KOPT-K1 (cell line): ENCODE measurements around the gene HBG2.
"Not testable (repeated sequence)": the region's sequence is repeated elsewhere in the genome, so short reads cannot be mapped to it uniquely, and the experiment has no call there.

Experiments used
- H3K27ac ChIP-seq: fragments of 200-600 bp; sonication (generic); 2 replicates; pipeline ENCODE4 v1.5.1; 2016; ENCODE audit warnings: antibody characterized with exemption, mild to moderate bottlenecking, low read depth, low read length; ENCODE audit not compliant: poor library complexity, severe bottlenecking
- H3K36me3 ChIP-seq: fragments of 200-600 bp; sonication (generic); 2 replicates; pipeline ENCODE4 v1.5.1; 2017; ENCODE audit warnings: antibody characterized with exemption, mild to moderate bottlenecking, low read length, moderate library complexity; ENCODE audit not compliant: insufficient read depth
- H3K9me3 ChIP-seq: fragments of 200-600 bp; sonication (generic); 2 replicates; pipeline ENCODE4 v1.5.1; 2017; ENCODE audit warnings: antibody characterized with exemption, low read length, mild to moderate bottlenecking; ENCODE audit not compliant: insufficient read depth, poor library complexity, severe bottlenecking

Gene HBG2

DNA sequence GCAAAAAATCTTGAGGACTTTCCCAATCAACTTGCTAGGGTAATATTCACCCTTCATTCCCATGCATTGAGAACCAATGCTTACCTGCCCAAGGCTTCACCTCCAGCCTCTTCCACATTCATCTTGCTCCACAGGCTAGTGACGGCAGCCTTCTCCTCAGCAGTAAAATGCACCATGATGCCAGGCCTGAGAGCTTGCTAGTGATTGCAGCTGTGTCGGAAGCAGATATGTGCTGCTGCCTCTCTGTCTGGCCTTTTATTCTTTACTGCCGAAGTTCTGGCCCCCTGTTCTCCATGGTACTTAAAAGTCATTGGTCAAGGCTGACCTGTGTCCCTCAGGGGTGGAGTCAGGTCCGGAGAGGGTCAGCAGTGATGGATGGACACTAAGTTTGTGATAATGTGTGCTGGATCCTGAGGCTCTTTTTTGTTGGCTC, 15.2 kb upstream of the HBG2 start, which contains the start of gene HBE1:
Gene HBE1, minus strand, starts transcription at position 231 of the 433 bp plus-strand sequence. Its CDS starts 55 bp downstream, at position 176.
- no peaks in the 10 kb centered on the region for H3K36me3 ChIP-seq

DNA sequence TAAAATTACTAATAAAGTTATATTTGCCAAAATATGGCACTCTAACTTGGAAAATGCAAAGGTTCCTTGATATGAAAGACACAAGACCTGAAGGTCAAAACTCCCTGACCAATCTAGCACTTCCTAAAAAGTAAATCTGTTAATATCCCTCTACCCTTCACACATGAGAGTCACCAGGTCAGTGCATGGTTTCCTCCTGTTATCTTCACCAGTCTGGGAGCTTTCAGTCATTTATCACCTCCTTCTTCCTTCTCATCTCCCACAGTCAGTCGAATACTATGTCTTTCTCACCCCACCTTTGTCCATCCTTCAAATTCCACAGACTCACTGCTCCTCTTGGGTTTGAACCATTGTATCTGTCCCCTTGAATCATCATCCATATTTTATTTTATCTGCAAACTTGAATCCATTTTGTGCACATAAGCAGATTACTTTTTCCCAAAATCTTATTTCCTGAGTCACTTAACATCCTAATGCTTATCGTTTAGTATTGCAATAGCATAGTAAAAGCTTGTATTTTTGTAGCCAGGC, 12.5 kb upstream of the HBG2 start:
- no peaks in the 10 kb centered on the region for H3K9me3 ChIP-seq
- no peak overlapping the region for H3K27ac ChIP-seq
- H3K36me3 ChIP-seq: no peaks in the 10 kb centered on the region

More for the DNA sequence above, 15.2 kb upstream of the HBG2 start, which contains the start of gene HBE1:
- no peak within 1 kb of the TSS for H3K27ac ChIP-seq
- no peaks in the 10 kb centered on the region for H3K9me3 ChIP-seq

DNA sequence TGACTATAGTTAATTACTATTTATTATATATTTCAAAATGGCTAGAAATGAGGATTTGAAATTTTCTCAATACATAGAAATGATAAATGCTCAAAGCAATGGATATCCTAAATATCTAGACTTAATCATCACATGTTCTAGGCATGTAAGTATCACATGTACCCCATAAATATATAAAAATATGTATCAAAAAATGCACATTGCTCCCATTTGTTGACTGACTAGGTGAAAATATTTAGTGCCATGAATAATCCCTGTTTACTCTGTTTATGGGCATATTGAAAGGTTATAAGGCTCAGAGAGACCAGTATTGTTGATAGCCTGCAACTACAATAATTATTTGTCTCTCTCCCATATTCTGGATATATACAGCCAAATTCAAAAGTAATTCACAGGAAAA, 12.0 kb upstream of the HBG2 start:
- H3K27ac ChIP-seq: no peak overlapping the region
- H3K9me3 ChIP-seq: no peaks in the 10 kb centered on the region
- no peaks in the 10 kb centered on the region for H3K36me3 ChIP-seq

DNA sequence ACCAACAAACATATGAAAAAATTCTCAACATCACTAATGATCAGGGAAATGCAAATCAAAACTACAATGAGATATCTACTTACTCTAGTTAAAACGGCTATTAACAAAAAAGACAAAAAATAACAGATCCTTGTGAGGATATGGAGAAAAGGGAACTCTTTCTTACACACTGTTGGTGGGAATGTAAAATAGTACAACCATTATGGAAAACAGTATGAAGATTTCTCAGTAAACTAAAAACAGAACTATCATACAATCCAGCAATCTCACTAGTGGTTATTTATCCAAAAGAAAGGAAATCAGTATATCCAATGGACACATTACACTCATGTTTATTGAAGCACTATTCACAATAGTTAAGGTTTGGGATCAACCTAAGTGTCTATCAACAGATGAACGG, 11.3 kb upstream of the HBG2 start:
- Histone ChIP-seq H3K27ac (no peak overlapping the region), H3K9me3 (no peaks in the 10 kb centered on the region), H3K36me3 (no peaks in the 10 kb centered on the region)

DNA sequence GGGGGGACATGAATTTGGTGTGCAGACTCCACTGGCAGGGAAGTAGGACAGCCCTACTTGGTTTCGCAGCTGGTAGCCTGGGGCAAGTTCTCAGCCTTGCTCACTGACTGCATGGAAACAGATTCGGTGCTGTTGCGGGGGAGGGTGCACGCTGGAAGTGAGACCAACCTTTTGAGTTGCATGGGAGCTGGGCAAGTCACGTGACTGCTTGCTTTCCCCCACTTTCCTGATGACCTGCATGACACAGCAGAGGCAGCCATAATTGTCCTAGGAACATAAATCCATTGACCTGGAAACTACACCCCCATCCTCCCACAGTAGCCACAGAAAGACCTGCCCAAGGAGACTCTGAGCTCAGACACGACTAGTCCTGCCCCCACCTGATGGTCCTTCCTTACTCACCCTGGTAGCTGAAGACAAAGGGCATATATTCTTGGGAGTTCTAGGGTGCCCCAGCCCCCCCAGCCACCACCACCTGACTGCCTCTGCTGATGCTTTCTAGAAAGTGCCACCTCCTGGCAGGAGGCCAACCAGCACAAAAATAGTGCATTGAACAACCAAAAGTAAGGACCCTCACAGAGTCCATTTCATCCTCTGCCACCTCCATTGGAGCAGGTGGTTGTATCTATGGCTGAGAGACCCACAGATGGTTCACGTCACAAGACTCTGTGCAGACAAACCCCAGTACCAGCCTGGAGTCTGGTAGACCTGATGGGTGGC, 4.1 kb upstream of the HBG2 start:
- H3K27ac ChIP-seq: no peak overlapping the region
- no peaks in the 10 kb centered on the region for H3K9me3 ChIP-seq
- H3K36me3 ChIP-seq: no peaks in the 10 kb centered on the region

DNA sequence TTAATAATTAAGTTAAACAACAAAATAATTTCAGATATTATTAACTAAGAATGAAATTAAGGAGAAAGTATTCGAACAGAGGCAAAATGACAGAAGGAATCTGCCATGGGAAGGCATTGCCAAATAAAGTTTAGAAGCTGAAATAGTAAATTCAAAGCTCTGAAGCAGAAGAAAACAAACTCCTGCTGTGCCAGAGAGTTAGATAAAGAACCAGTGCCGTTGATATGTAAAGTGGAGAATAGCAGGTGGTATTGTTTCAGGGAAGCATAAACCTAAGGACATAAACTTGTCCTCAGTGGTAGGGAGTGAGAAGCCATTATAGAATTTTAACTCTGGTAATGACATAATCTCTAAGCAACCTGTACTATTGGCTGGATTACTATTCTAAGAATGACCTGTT, 2.7 kb upstream of the HBG2 start:
- Histone ChIP-seq H3K27ac (no peak overlapping the region), H3K36me3 (no peaks in the 10 kb centered on the region), H3K9me3 (no peaks in the 10 kb centered on the region)

DNA sequence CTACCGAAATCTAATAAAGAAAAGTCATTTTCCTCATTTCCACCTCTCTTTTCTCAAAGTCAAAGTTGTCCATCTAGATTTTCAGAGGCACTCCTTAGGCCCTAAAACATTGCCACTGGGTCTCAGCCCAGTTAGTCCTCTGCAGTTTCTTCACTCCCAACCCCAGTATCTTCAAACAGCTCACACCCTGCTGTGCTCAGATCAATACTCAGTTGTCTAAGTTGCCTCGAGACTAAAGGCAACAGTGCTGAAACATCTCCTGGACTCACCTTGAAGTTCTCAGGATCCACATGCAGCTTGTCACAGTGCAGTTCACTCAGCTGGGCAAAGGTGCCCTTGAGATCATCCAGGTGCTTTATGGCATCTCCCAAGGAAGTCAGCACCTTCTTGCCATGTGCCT, 558 bp downstream of the HBG2 start:
- H3K36me3 ChIP-seq, H3K9me3 ChIP-seq, H3K27ac ChIP-seq: not testable (repeated sequence)

DNA sequence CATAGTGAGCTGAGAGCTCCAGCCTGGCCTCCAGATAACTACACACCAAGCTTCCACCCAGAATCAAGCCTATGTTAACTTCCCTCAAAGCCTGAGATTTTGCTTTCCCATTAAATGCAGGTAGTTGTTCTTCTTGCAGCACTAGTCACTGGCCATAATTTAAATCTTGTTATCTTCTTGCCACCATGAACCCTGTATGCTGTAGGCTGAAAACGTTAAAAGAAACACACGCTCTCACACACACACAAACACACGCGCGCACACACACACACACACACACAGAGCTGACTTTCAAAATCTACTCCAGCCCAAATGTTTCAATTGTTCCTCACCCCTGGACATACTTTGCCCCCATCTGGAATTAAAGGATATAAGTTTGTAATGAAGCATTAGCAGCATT, 1.1 kb downstream of the HBG2 start:
- H3K9me3 ChIP-seq, H3K36me3 ChIP-seq, H3K27ac ChIP-seq: not testable (repeated sequence)

DNA sequence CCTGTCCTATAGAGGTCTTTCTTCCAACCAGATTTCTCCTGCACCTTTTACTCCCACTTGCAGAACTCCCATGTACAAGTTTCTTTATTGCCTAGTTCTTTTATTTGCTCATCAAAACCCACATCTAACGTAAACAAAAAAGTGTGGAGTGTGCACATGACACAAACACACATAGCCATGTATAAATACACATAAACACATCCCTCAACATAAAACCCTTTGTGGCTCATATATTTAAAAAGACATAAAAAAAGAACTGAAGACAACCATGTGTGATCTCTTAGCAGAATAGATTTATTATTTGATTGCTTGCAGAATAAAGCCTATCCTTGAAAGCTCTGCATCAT, 1.7 kb downstream of the HBG2 start:
- Histone ChIP-seq H3K27ac (no peak overlapping the region), H3K36me3 (no peaks in the 10 kb centered on the region), H3K9me3 (no peaks in the 10 kb centered on the region)

DNA sequence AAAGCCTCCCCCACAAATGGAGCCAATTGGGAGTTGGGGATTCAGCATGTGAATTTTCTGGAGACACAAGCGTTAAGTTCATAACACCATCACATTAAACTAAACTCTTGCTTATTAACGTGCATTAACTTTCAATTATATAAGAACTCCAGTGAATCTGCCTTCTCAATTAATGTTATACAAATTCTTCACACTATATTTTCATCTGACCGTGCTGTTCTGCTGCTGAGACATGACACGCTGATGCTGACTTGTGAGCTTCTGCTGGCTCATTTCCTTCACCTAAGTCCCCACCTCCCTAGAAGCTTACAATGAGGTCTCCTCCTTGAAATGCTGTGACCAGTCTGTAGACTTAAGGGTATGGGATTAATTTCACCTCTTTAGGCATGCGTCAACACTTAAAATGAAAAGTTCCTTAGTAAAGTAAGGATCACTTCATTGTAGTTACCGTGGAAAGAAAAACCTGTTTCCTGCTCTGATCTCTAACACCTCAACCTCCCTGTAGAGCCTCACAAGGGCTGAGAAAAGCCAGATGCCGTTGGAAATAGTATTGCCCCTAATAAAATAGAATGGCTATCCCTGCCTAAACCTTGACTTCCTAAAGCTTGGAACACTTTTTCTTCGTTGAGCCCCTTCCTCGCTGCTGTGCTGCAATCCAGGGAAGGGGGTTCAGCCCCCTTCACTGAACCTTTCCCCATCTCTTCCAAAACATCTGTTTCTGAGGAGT, 2.2 kb downstream of the HBG2 start:
- Histone ChIP-seq H3K9me3 (no peaks in the 10 kb centered on the region), H3K27ac (no peak overlapping the region), H3K36me3 (no peaks in the 10 kb centered on the region)

DNA sequence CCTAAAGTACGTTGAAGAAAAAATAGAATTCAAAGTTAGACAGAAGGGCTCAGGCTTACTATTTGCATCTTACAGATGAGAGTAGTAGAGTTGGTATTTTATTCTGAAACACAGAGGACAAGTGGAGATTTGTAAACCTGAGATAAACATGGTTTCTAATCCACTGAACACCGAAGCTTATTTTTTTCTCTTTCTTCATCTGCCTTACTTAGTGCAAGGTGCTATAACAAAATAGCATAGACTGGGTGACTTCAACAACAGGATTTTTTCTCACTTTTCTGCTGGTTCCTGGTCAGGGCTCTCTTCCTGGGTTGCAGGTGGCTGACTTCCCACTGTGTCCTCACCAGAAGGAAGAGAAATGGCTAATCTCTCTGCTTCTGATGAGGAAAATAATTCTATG, 2.8 kb downstream of the HBG2 start:
- Histone ChIP-seq H3K27ac (no peak overlapping the region), H3K9me3 (no peaks in the 10 kb centered on the region), H3K36me3 (no peaks in the 10 kb centered on the region)

DNA sequence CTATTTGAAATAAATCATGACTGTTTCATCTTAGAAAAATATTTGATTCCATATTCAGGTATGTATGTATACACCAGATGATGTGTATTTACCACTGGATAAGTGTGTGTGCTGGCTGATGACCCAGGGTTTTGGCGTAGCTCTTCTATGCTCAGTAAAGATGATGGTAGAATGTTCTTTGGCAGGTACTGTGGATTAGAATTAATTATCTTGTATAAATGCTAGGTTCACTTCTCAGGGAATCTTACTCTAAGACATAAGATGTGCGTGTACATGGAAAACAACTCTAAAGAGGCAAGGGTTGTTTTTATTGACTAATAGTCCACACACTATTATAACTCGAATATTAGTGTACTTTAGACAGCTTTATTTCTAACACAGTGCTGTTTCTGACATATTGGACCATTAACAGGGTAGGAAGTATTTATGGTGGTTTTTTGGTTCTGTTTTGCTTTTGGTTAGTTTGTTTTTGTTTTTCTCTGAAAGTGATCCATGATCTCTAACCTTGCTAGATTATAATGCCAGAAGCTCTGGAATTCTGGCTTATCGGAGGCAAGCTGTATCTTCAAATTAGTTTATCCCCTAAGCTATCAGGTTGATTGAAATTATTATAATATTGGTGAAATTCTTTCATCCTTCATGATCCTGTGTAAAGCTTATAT, 3.9 kb downstream of the HBG2 start:
- no peaks in the 10 kb centered on the region for H3K36me3 ChIP-seq
- H3K27ac ChIP-seq: no peak overlapping the region
- no peaks in the 10 kb centered on the region for H3K9me3 ChIP-seq

DNA sequence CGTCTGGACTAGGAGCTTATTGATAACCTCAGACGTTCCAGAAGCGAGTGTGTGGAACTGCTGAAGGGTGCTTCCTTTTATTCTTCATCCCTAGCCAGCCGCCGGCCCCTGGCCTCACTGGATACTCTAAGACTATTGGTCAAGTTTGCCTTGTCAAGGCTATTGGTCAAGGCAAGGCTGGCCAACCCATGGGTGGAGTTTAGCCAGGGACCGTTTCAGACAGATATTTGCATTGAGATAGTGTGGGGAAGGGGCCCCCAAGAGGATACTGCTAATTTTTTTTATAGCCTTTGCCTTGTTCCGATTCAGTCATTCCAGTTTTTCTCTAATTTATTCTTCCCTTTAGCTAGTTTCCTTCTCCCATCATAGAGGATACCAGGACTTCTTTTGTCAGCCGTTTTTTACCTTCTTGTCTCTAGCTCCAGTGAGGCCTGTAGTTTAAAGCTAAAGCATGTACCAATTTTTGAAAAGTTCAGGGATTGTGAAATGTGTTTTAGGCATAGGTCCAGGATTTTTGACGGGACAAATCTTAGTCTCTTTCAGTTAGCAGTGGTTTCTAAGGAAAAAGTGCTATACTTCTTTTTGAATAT, 4.7 kb downstream of the HBG2 start, which contains the start of gene HBG1:
Gene HBG1, minus strand, starts transcription at position 51 of the 590 bp plus-strand sequence. CDS start 53 bp downstream, outside the sequence.
- not testable (repeated sequence) for H3K27ac ChIP-seq, H3K36me3 ChIP-seq, H3K9me3 ChIP-seq

DNA sequence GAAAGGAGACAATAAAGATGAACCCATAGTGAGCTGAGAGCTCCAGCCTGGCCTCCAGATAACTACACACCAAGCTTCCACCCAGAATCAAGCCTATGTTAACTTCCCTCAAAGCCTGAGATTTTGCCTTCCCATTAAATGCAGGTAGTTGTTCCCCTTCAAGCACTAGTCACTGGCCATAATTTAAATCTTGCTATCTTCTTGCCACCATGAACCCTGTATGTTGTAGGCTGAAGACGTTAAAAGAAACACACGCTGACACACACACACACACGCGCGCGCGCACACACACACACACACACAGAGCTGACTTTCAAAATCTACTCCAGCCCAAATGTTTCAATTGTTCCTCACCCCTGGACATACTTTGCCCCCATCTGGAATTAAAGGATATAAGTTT, 6.1 kb downstream of the HBG2 start:
- not testable (repeated sequence) for H3K9me3 ChIP-seq, H3K36me3 ChIP-seq, H3K27ac ChIP-seq
